SK-N-SH (cell line): ENCODE measurements around the gene SLITRK3. TPM values are rescaled to one million over a fixed set of nuclear protein-coding genes. Genes with fewer than 3 reads are reported as not detected.
"Not testable (repeated sequence)": the region's sequence is repeated elsewhere in the genome, so short reads cannot be mapped to it uniquely, and the experiment has no call there.

Source experiments
- CTCF ChIA-PET: fragments of 300-600, 350-600 bp; formaldehyde crosslinking; extraction: SDS; loops from one replicate; lab custom pipeline; 2021; lab: Yijun Ruan, JAX
- POLR2A ChIA-PET: fragments of 350-600 bp; sonication (Branson Sonifier 250); formaldehyde crosslinking; extraction: SDS; loops from one replicate; lab custom pipeline; 2020; ENCODE audit warnings: antibody characterized with exemption, inconsistent platforms; lab: Yijun Ruan, JAX
- DNase-seq: peaks from one replicate; pipeline ENCODE4 v3.0.0; 2012
- H2AFZ ChIP-seq: fragments of 200-600 bp; sonication (generic); 2 replicates; pipeline ENCODE4 v1.8.1; 2016; ENCODE audit warnings: antibody characterized with exemption, mild to moderate bottlenecking, low read depth
- H3F3A ChIP-seq: fragments of 200-600 bp; sonication (generic); replicated peaks from 2 replicates; pipeline ENCODE3; 2016; ENCODE audit warnings: antibody characterized with exemption, mild to moderate bottlenecking; ENCODE audit not compliant: insufficient read depth
- H3K27ac ChIP-seq, 2 experiments: fragments of 200-500 bp in 1 of 2; fragments of 200-600 bp in 1 of 2; sonication (Bioruptor generic) in 1 of 2; sonication (generic), shearing (Covaris generic) in 1 of 2; 2 replicates each; pipeline versions ENCODE4 v1.5.1 to v1.6.1; 2014 to 2016; ENCODE audit warnings: low read depth in 2 of 2, inconsistent platforms in 1 of 2, low read length in 1 of 2, mild to moderate bottlenecking in 1 of 2, mixed read lengths in 1 of 2
- H3K27me3 ChIP-seq: fragments of 200-600 bp; sonication (generic), shearing (Covaris generic); 2 replicates; pipeline ENCODE4 v1.6.1; 2016; ENCODE audit warnings: mixed run types; ENCODE audit not compliant: insufficient read depth
- H3K36me3 ChIP-seq, 2 experiments: fragments of 200-500 bp in 1 of 2; fragments of 200-600 bp in 1 of 2; sonication (Bioruptor generic) in 1 of 2; sonication (generic) in 1 of 2; replicated peaks in 1 of 2; 2 replicates each; pipeline versions ENCODE3 to v1.5.1; 2014 to 2016; ENCODE audit warnings: low read length in 1 of 2, mild to moderate bottlenecking in 1 of 2; ENCODE audit not compliant: insufficient read depth in 2 of 2, control insufficient read depth in 1 of 2
- H3K4me1 ChIP-seq, 2 experiments: fragments of 200-500 bp in 1 of 2; fragments of 200-600 bp in 1 of 2; sonication (Bioruptor generic) in 1 of 2; sonication (generic), shearing (Covaris generic) in 1 of 2; 2 replicates each; pipeline versions ENCODE4 v1.5.1 to v1.6.1; 2014 to 2016; ENCODE audit warnings: low read depth in 1 of 2, low read length in 1 of 2, mixed run types in 1 of 2; ENCODE audit not compliant: insufficient read depth in 2 of 2, control insufficient read depth in 1 of 2
- H3K4me2 ChIP-seq: fragments of 200-600 bp; sonication (generic), shearing (Covaris generic); 2 replicates; pipeline ENCODE4 v1.6.1; 2017; ENCODE audit warnings: mixed run types
- H3K4me3 ChIP-seq, 2 experiments: fragments of 200-500 bp in 1 of 2; fragments of 200-600 bp in 1 of 2; sonication (Bioruptor generic) in 1 of 2; sonication (generic), shearing (Covaris generic) in 1 of 2; 2 replicates each; pipeline versions ENCODE4 v1.5.1 to v1.8.1; 2014 to 2016; ENCODE audit warnings: low read depth in 2 of 2, inconsistent platforms in 1 of 2, low read length in 1 of 2, mild to moderate bottlenecking in 1 of 2, mixed read lengths in 1 of 2, moderate library complexity in 1 of 2
- H3K79me2 ChIP-seq: fragments of 200-600 bp; sonication (generic); 2 replicates; pipeline ENCODE4 v1.8.1; 2017; ENCODE audit warnings: mild to moderate bottlenecking; ENCODE audit not compliant: insufficient read depth
- H3K9ac ChIP-seq: fragments of 200-600 bp; sonication (generic); 2 replicates; pipeline ENCODE4 v1.6.1; 2017; ENCODE audit warnings: mixed run types
- H3K9me2 ChIP-seq: fragments of 200-600 bp; sonication (generic); 2 replicates; pipeline ENCODE4 v1.6.1; 2017; ENCODE audit warnings: mixed run types
- H3K9me3 ChIP-seq: fragments of 200-600 bp; sonication (generic); 2 replicates; pipeline ENCODE4 v1.6.1; 2017; ENCODE audit warnings: mixed run types, mild to moderate bottlenecking, moderate library complexity
- H4K20me1 ChIP-seq: fragments of 200-600 bp; sonication (generic); 2 replicates; pipeline ENCODE4 v1.6.1; 2017; ENCODE audit warnings: mild to moderate bottlenecking, mixed run types; ENCODE audit not compliant: insufficient read depth
- WGBS: methylation state at CpG from one replicate; pipeline ENCODE4 v1.1.6; 2017; ENCODE audit warnings: low lambda C conversion rate; 5-methylcytosine and 5-hydroxymethylcytosine counted together
- polyA plus RNA-seq, 3 experiments: library from polyadenylated mRNA; depleted of rRNA; stranded (reverse); fragments of >200 nt; gene quantifications; 2 replicates each; pipeline ENCODE4 v1.2.3, GENCODE V29; 2012
- TF ChIP-seq, protein P1 (sequence below): fragments of 150-350 bp; IDR thresholded peaks from 2 replicates; pipeline ENCODE4 v1.6.1; 2017; ENCODE audit warnings: antibody characterized with exemption, low read length, low read depth, borderline replicate concordance

The SLITRK3 gene
- polyA plus RNA-seq, 1 of the 3 experiments (the other 2 are of a cell fraction): not detected

DNA sequence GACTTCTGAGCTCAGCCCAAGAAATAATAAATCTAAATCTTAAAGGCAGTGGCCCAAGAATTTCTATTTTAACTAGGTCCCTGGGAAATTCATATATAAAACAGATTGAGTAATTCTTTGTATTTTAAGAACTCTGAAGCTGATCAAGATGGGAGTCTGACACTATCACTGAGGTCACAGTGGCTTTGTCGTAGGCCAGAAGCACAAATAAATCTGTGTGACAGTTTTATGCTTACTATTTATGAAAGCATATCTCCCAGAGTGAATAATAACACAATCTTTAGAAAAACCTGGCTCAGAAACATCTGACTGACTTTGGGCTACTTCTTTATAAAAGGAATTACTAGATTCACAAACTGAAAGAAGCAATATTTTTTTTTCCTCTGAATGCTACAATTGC, 51.9 kb downstream of the SLITRK3 start (continued):
- TF ChIP-seq, protein P1, sequence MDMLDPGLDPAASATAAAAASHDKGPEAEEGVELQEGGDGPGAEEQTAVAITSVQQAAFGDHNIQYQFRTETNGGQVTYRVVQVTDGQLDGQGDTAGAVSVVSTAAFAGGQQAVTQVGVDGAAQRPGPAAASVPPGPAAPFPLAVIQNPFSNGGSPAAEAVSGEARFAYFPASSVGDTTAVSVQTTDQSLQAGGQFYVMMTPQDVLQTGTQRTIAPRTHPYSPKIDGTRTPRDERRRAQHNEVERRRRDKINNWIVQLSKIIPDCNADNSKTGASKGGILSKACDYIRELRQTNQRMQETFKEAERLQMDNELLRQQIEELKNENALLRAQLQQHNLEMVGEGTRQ: no peak

DNA sequence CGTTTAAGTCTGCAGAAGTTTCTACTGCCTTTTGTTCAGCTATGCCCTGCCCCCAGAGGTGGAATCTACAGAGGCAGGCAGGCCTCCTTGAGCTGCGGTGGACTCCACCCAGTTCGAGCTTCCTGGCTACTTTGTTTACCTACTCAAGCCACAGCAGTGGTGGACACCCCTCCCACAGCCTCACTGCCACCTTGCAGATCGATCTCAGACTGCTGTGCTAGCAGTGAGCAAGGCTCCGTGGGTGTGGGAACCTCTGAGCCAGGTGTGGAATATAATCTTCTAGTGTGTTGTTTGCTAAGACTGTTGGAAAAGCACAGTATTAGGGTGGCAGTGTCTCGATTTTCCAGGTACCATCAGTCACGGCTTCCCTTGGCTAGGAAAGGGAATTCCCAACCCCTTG, 56.3 kb downstream of the SLITRK3 start:
- H3K4me3 ChIP-seq, H2AFZ ChIP-seq, POLR2A ChIA-PET, CTCF ChIA-PET, H3F3A ChIP-seq, H3K4me1 ChIP-seq, H3K9me3 ChIP-seq, H3K4me2 ChIP-seq, H3K9me2 ChIP-seq, H3K36me3 ChIP-seq, DNase-seq, H4K20me1 ChIP-seq, H3K79me2 ChIP-seq, H3K27me3 ChIP-seq, H3K9ac ChIP-seq, H3K27ac ChIP-seq: not testable (repeated sequence)
- 7% methylated on average over 7 of the region's 7 CpGs for WGBS

Other genes starting within 250 kb of the SLITRK3 start
- not detected in 2 replicates for gene SI, start 117.9 kb downstream of the SLITRK3 start, polyA plus RNA-seq (2012; rRNA removed)